Stimulated activated CD4-positive, alpha-beta T cell treated with anti-CD3 and anti-CD28 coated beads, Interleukin-1b, Interleukin-23, amount 100 ng/mL, for 4 hours (primary cell): ENCODE data around the gene ZNF786.
A peak's percentile ranks its signal among the peaks of the same experiment; 100 is the strongest.
"Not testable (repeated sequence)": the region's sequence is repeated elsewhere in the genome, so short reads cannot be mapped to it uniquely, and the experiment has no call there.

Experiments used
- DNase-seq, 2 donors: peaks; one replicate each; pipeline ENCODE4 v3.0.0-alpha.2; 2020; ENCODE audit warnings: low read depth in 2 of 2

ZNF786 gene

GRCh38 chr7:149077594-149077993 is 12.9 kb downstream of the ZNF786 start:
- DNase-seq: no peak

GRCh38 chr7:149075286-149075685 is 15.2 kb downstream of the ZNF786 start:
- DNase-seq: no peak

GRCh38 chr7:149074116-149074885 is 16.2 kb downstream of the ZNF786 start:
- DNase-seq: no peak

- no peak for DNase-seq
These were observed 18.1 kb downstream of the ZNF786 start for GRCh38 chr7:149072438-149072775.

- DNase-seq: peak; percentile 26 to 37
These were observed 18.7 kb downstream of the ZNF786 start for GRCh38 chr7:149071641-149072437.

- DNase-seq: no peak
These were observed 19.3 kb downstream of the ZNF786 start for GRCh38 chr7:149071182-149071635.

- DNase-seq: no peak
These were observed 20.0 kb downstream of the ZNF786 start for GRCh38 chr7:149070372-149071125.

- no peak for DNase-seq
These were observed 22.6 kb downstream of the ZNF786 start for GRCh38 chr7:149067869-149068268.

- no peak for DNase-seq
These were observed 27.0 kb downstream of the ZNF786 start for GRCh38 chr7:149063476-149063875.

- DNase-seq: not testable (repeated sequence)
These were observed 28.2 kb downstream of the ZNF786 start for GRCh38 chr7:149062217-149062899.

- no peak for DNase-seq
These were observed 30.4 kb downstream of the ZNF786 start for GRCh38 chr7:149060156-149060555.

GRCh38 chr7:149053885-149054284 is 36.6 kb downstream of the ZNF786 start:
- no peak for DNase-seq

- DNase-seq: no peak
These were observed 37.1 kb downstream of the ZNF786 start for GRCh38 chr7:149053384-149053783.

- no peak for DNase-seq
These were observed 39.6 kb downstream of the ZNF786 start for GRCh38 chr7:149050941-149051340.

- DNase-seq: no peak
These were observed 41.7 kb downstream of the ZNF786 start for GRCh38 chr7:149048805-149049204.

- DNase-seq: no peak
These were observed 44.1 kb downstream of the ZNF786 start for GRCh38 chr7:149046416-149046815.

- DNase-seq: no peak
These were observed 46.6 kb downstream of the ZNF786 start for GRCh38 chr7:149043936-149044335.

- no peak for DNase-seq
These were observed 49.2 kb downstream of the ZNF786 start for GRCh38 chr7:149041350-149041749.

- DNase-seq: not testable (repeated sequence)
These were observed 51.9 kb downstream of the ZNF786 start for GRCh38 chr7:149038641-149039040.

GRCh38 chr7:149036676-149037075 is 53.8 kb downstream of the ZNF786 start:
- no peak for DNase-seq

- DNase-seq: no peak
These were observed 59.1 kb downstream of the ZNF786 start for GRCh38 chr7:149031353-149031910.
